ENCODE data around the gene MYO1E.

The MYO1E gene

GRCh38 chr15:59249816-59250215 is 122.9 kb downstream of the MYO1E start:
- TF ChIP-seq, protein P1, sequence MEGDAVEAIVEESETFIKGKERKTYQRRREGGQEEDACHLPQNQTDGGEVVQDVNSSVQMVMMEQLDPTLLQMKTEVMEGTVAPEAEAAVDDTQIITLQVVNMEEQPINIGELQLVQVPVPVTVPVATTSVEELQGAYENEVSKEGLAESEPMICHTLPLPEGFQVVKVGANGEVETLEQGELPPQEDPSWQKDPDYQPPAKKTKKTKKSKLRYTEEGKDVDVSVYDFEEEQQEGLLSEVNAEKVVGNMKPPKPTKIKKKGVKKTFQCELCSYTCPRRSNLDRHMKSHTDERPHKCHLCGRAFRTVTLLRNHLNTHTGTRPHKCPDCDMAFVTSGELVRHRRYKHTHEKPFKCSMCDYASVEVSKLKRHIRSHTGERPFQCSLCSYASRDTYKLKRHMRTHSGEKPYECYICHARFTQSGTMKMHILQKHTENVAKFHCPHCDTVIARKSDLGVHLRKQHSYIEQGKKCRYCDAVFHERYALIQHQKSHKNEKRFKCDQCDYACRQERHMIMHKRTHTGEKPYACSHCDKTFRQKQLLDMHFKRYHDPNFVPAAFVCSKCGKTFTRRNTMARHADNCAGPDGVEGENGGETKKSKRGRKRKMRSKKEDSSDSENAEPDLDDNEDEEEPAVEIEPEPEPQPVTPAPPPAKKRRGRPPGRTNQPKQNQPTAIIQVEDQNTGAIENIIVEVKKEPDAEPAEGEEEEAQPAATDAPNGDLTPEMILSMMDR (IDR thresholded peaks at IDR 0.05; ENCODE audit: insufficient read depth, low read depth, low read length, missing control alignments) = no peak
- no peak overlapping the region for H3K4me3 ChIP-seq (ENCODE audit: low read length)
- no peak for DNase-seq (ENCODE audit: low read depth)

DNA sequence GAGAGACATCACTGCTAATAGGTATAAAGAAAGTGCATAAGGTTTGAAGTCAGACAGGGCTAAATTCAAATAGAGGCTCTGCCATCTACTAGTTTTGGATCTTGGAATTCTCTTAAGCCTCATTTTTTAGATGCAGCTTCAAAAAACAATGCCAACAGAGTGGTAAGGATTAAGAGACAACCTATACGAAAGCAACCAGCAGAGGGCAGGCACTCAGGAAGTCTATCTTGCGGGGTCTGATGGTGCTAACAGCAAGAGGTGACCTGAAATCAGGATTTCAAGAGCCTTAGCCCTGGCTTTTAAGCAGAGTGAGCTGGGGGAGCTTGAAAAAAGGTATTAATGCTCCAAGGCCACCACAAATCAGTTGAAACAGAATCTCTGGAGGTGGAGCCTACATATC is 125.3 kb downstream of the MYO1E start:
- H3K4me3 ChIP-seq (ENCODE audit: low read length) = no peak overlapping the region
- TF ChIP-seq, protein P1 (IDR thresholded peaks at IDR 0.05; ENCODE audit: insufficient read depth, low read depth, low read length, missing control alignments) = peak; percentile 72
- peak; percentile 63 for DNase-seq (ENCODE audit: low read depth)

- no peak for DNase-seq (ENCODE audit: low read depth)
- TF ChIP-seq, protein P1 (IDR thresholded peaks at IDR 0.05; ENCODE audit: insufficient read depth, low read depth, low read length, missing control alignments) = no peak
- no peak overlapping the region for H3K4me3 ChIP-seq (ENCODE audit: low read length)
Measured at GRCh38 chr15:59245559-59245958, 127.1 kb downstream of the MYO1E start.

GRCh38 chr15:59244337-59244736 is 128.3 kb downstream of the MYO1E start:
- no peak for DNase-seq (ENCODE audit: low read depth)
- TF ChIP-seq, protein P1 (IDR thresholded peaks at IDR 0.05; ENCODE audit: insufficient read depth, low read depth, low read length, missing control alignments) = no peak
- H3K4me3 ChIP-seq (ENCODE audit: low read length) = no peak overlapping the region

DNA sequence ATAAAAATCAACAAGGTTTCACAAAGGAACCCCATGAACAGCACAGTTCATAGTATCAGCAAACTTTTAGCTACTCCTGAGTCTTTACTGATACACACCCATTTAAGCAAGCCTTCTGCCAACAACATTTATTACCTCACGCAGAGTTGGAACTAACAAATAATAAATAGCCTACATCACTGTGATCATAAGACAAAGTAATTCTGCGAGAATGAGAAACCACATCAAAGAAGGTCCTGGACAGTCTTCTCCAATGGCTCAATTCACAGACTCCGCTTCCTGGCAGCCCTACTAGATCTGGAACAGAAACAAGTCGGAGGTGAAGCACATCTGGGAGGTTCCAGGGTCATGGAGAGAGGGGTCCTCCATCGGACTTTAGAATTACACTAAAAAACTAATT is 129.0 kb downstream of the MYO1E start:
- H3K4me3 ChIP-seq (ENCODE audit: low read length) = no peak overlapping the region
- TF ChIP-seq, protein P1 (IDR thresholded peaks at IDR 0.05; ENCODE audit: insufficient read depth, low read depth, low read length, missing control alignments) = no peak

GRCh38 chr15:59242649-59243048 is 130.0 kb downstream of the MYO1E start:
- TF ChIP-seq, protein P1 (IDR thresholded peaks at IDR 0.05; ENCODE audit: insufficient read depth, low read depth, low read length, missing control alignments) = no peak
- no peak overlapping the region for H3K4me3 ChIP-seq (ENCODE audit: low read length)
- no peak for DNase-seq (ENCODE audit: low read depth)

More for the DNA sequence above, 129.0 kb downstream of the MYO1E start:
- DNase-seq (ENCODE audit: low read depth) = no peak

- DNase-seq (ENCODE audit: low read depth) = no peak
- H3K4me3 ChIP-seq (ENCODE audit: low read length) = no peak overlapping the region
- TF ChIP-seq, protein P1 (IDR thresholded peaks at IDR 0.05; ENCODE audit: insufficient read depth, low read depth, low read length, missing control alignments) = no peak
Measured at GRCh38 chr15:59240036-59240435, 132.6 kb downstream of the MYO1E start.

All from epithelial cell of esophagus (primary cell).